Thyroid gland (tissue), 4 donors: Measurements from ENCODE around the gene TLE5.
"Not testable (repeated sequence)": the region's sequence is repeated elsewhere in the genome, so short reads cannot be mapped to it uniquely, and the experiment has no call there.

ENCODE experiments used
- POLR2A ChIP-seq, 2 donors: fragments of 450-650 bp; IDR thresholded peaks; one replicate each; pipeline ENCODE4 v1.6.1; 2017; ENCODE audit warnings: antibody characterized with exemption in 2 of 2, mild to moderate bottlenecking in 2 of 2, moderate library complexity in 1 of 2
- TF ChIP-seq, protein P1 (sequence below), 6 experiments: fragments of 200-600 bp in 3 of 6; fragments of 450-650 bp in 3 of 6; sonication (generic) in 3 of 6; IDR thresholded peaks; one replicate each; pipeline ENCODE4 v1.5.1; 2016 to 2019; ENCODE audit warnings: antibody characterized with exemption in 6 of 6, mild to moderate bottlenecking in 2 of 6, inconsistent platforms in 1 of 6, moderate library complexity in 1 of 6

DNA sequence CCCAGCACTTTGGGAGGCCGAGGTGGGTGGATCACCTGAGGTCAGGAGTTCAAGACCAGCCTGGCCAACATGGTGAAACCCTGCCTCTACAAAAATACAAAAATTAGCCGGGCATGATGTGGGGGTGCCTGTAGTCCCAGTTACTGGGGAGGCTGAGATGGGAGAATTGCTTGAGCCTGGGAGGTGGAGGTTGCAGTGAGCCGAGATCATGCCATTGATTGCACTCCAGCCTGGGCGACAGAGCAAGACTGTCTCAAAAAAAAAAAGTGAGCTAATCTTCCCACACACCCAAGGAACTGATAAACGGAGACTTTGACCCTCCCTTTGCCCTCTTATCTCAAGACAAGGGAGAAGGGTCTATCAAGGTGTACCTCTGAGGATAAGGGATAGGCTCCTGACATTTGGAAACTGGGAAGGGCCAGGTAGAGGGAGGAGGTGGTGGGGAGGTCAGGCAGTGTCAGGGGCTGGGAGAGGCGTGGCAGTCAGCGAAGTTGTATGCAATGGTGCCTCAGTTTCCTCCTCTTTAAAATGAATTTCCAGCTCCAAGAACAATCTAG is 27.1 kb upstream of the TLE5 start:
- not testable (repeated sequence) for TF ChIP-seq POLR2A (IDR thresholded peaks at IDR 0.05)
- TF ChIP-seq, protein P1, sequence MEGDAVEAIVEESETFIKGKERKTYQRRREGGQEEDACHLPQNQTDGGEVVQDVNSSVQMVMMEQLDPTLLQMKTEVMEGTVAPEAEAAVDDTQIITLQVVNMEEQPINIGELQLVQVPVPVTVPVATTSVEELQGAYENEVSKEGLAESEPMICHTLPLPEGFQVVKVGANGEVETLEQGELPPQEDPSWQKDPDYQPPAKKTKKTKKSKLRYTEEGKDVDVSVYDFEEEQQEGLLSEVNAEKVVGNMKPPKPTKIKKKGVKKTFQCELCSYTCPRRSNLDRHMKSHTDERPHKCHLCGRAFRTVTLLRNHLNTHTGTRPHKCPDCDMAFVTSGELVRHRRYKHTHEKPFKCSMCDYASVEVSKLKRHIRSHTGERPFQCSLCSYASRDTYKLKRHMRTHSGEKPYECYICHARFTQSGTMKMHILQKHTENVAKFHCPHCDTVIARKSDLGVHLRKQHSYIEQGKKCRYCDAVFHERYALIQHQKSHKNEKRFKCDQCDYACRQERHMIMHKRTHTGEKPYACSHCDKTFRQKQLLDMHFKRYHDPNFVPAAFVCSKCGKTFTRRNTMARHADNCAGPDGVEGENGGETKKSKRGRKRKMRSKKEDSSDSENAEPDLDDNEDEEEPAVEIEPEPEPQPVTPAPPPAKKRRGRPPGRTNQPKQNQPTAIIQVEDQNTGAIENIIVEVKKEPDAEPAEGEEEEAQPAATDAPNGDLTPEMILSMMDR (IDR thresholded peaks at IDR 0.05): not testable (repeated sequence)
